Large intestine (tissue), 3 donors: ENCODE data around the gene PDLIM5. TPM values are rescaled to one million over a fixed set of nuclear protein-coding genes. Genes with fewer than 3 reads are reported as not detected.

Experiments
- DNase-seq, 2 donors: peaks; one replicate each; pipeline versions ENCODE4 v3.0.0 to v3.0.0-alpha.2; 2013
- H3K27ac ChIP-seq: one replicate; pipeline ENCODE4 v1.5.1; 2013; ENCODE audit warnings: low read length
- H3K27me3 ChIP-seq: 2 replicates; pipeline ENCODE4 v1.6.1; 2013; ENCODE audit warnings: low read length; ENCODE audit not compliant: control insufficient read depth, insufficient read depth
- H3K36me3 ChIP-seq: 2 replicates; pipeline ENCODE4 v1.6.1; 2013; ENCODE audit warnings: low read length; ENCODE audit not compliant: control insufficient read depth, insufficient read depth
- H3K4me1 ChIP-seq: one replicate; pipeline ENCODE4 v1.6.1; 2013; ENCODE audit warnings: low read length; ENCODE audit not compliant: control insufficient read depth, insufficient read depth
- H3K4me3 ChIP-seq: one replicate; pipeline ENCODE4 v1.5.1; 2013; ENCODE audit warnings: low read length
- H3K9me3 ChIP-seq: one replicate; pipeline ENCODE4 v1.6.1; 2013; ENCODE audit warnings: mild to moderate bottlenecking, low read depth, low read length, moderate library complexity; ENCODE audit not compliant: control insufficient read depth
- WGBS: methylation state at CpG from one replicate; pipeline ENCODE4 v1.1.5; 2013; ENCODE audit warnings: low lambda C conversion rate; ENCODE audit not compliant: insufficient coverage; 5-methylcytosine and 5-hydroxymethylcytosine counted together
- polyA plus RNA-seq: library from polyadenylated mRNA; unstranded; fragments of 120-200 nt; gene quantifications from one replicate; pipeline ENCODE4 v1.2.1, GENCODE V29; 2013

PDLIM5 gene
- polyA plus RNA-seq, 1 donor = 108 TPM

GRCh38 chr4:94680176-94680862 lies 228.6 kb downstream of the PDLIM5 start:
- Histone ChIP-seq H3K4me3 (no peak overlapping the region), H3K27ac (no peak overlapping the region), H3K27me3 (peaks cover 2% of the 10 kb centered on the region), H3K4me1 (no peaks in the 10 kb centered on the region), H3K36me3 (no peaks in the 10 kb centered on the region), H3K9me3 (no peaks in the 10 kb centered on the region)
- no peak for DNase-seq
- no CpG with 5 or more reads among the region's 10 CpGs for WGBS

GRCh38 chr4:94686086-94686485 lies 234.3 kb downstream of the PDLIM5 start:
- WGBS = 70% methylated on average over 2 of the region's 5 CpGs

GRCh38 chr4:94689155-94689860 lies 237.6 kb downstream of the PDLIM5 start:
- no peak overlapping the region for H3K27ac ChIP-seq
- H3K27me3 ChIP-seq = no peaks in the 10 kb centered on the region
- no peaks in the 10 kb centered on the region for H3K4me1 ChIP-seq
- no peak overlapping the region for H3K4me3 ChIP-seq
- H3K36me3 ChIP-seq = no peaks in the 10 kb centered on the region
- no peaks in the 10 kb centered on the region for H3K9me3 ChIP-seq
- 60% methylated on average over 2 of the region's 4 CpGs for WGBS
- no peak for DNase-seq

More at GRCh38 chr4:94686086-94686485, 234.3 kb downstream of the PDLIM5 start:
- H3K9me3 ChIP-seq = no peaks in the 10 kb centered on the region
- H3K27me3 ChIP-seq = no peaks in the 10 kb centered on the region
- no peaks in the 10 kb centered on the region for H3K36me3 ChIP-seq
- no peak for DNase-seq
- H3K4me1 ChIP-seq = no peaks in the 10 kb centered on the region
- no peak overlapping the region for H3K4me3 ChIP-seq
- no peak overlapping the region for H3K27ac ChIP-seq

- Histone ChIP-seq H3K27me3 (no peaks in the 10 kb centered on the region), H3K36me3 (no peaks in the 10 kb centered on the region), H3K27ac (no peak overlapping the region), H3K9me3 (no peaks in the 10 kb centered on the region), H3K4me1 (no peaks in the 10 kb centered on the region), H3K4me3 (no peak overlapping the region)
- no peak for DNase-seq
- 100% methylated on average over 1 of the region's 4 CpGs for WGBS
These were observed 239.1 kb downstream of the PDLIM5 start for GRCh38 chr4:94690851-94691254.

- no peaks in the 10 kb centered on the region for H3K27me3 ChIP-seq
- no CpG with 5 or more reads among the region's 1 CpG for WGBS
- H3K36me3 ChIP-seq = no peaks in the 10 kb centered on the region
- no peak for DNase-seq
- H3K9me3 ChIP-seq = no peaks in the 10 kb centered on the region
- H3K27ac ChIP-seq = no peak overlapping the region
- no peaks in the 10 kb centered on the region for H3K4me1 ChIP-seq
- no peak overlapping the region for H3K4me3 ChIP-seq
These were observed 239.8 kb downstream of the PDLIM5 start for GRCh38 chr4:94691552-94691951.

GRCh38 chr4:94695384-94695783 lies 243.6 kb downstream of the PDLIM5 start:
- Histone ChIP-seq H3K4me1 (no peaks in the 10 kb centered on the region), H3K4me3 (no peak overlapping the region), H3K27ac (no peak overlapping the region), H3K9me3 (no peaks in the 10 kb centered on the region), H3K27me3 (no peaks in the 10 kb centered on the region), H3K36me3 (no peaks in the 10 kb centered on the region)
- WGBS = 88% methylated on average over 3 of the region's 4 CpGs
- no peak for DNase-seq

- Histone ChIP-seq H3K9me3 (no peaks in the 10 kb centered on the region), H3K4me3 (no peak overlapping the region), H3K4me1 (no peaks in the 10 kb centered on the region), H3K36me3 (no peaks in the 10 kb centered on the region), H3K27ac (no peak overlapping the region), H3K27me3 (no peaks in the 10 kb centered on the region)
- DNase-seq = no peak
These were observed 246.4 kb downstream of the PDLIM5 start for GRCh38 chr4:94698187-94698586.

- Histone ChIP-seq H3K27ac (no peak overlapping the region), H3K4me3 (no peak overlapping the region), H3K36me3 (no peaks in the 10 kb centered on the region), H3K4me1 (no peaks in the 10 kb centered on the region), H3K9me3 (no peaks in the 10 kb centered on the region), H3K27me3 (no peaks in the 10 kb centered on the region)
- DNase-seq = no peak
These were observed 248.6 kb downstream of the PDLIM5 start for GRCh38 chr4:94700298-94700697.

GRCh38 chr4:94701631-94702300 lies 250.0 kb downstream of the PDLIM5 start:
- no peak overlapping the region for H3K4me3 ChIP-seq
- H3K9me3 ChIP-seq = no peaks in the 10 kb centered on the region
- 67% methylated on average over 1 of the region's 8 CpGs for WGBS
- H3K36me3 ChIP-seq = no peaks in the 10 kb centered on the region
- no peak for DNase-seq
- no peak overlapping the region for H3K27ac ChIP-seq
- H3K4me1 ChIP-seq = no peaks in the 10 kb centered on the region
- H3K27me3 ChIP-seq = no peaks in the 10 kb centered on the region

- Histone ChIP-seq H3K27me3 (no peaks in the 10 kb centered on the region), H3K27ac (no peak overlapping the region), H3K4me1 (no peaks in the 10 kb centered on the region), H3K36me3 (no peaks in the 10 kb centered on the region), H3K4me3 (no peak overlapping the region), H3K9me3 (no peaks in the 10 kb centered on the region)
- no peak for DNase-seq
- WGBS = 0% methylated on average over 1 of the region's 5 CpGs
These were observed 259.9 kb downstream of the PDLIM5 start for GRCh38 chr4:94711635-94712034.
